CD4-positive, alpha-beta memory T cell (primary cell): ENCODE results near the gene SLC6A16. TPM values are rescaled to one million over a fixed set of nuclear protein-coding genes. Genes with fewer than 3 reads are reported as not detected.

ENCODE experiments used
- CTCF ChIA-PET: fragments of 350-600 bp; sonication (Branson Sonifier 250); formaldehyde crosslinking; loops from one replicate; lab custom pipeline; 2021; ENCODE audit warnings: inconsistent platforms; ENCODE audit not compliant: partially characterized antibody; lab: Charles Lee
- POLR2A ChIA-PET: fragments of 350-600 bp; sonication (Branson Sonifier 250); formaldehyde crosslinking; loops from one replicate; lab custom pipeline; 2021; ENCODE audit not compliant: partially characterized antibody; lab: Charles Lee
- DNase-seq, 5 donors: peaks; one replicate each; pipeline versions ENCODE4 v3.0.0 to v3.0.0-alpha.2; 2020 to 2022; ENCODE audit warnings: mixed read lengths in 1 of 5
- H3K27ac ChIP-seq: one replicate; pipeline ENCODE4 v1.7.0; 2013; ENCODE audit warnings: low read depth, low read length
- H3K27me3 ChIP-seq: 2 replicates; pipeline ENCODE4 v1.7.0; 2013; ENCODE audit warnings: mild to moderate bottlenecking, low read length, moderate library complexity; ENCODE audit not compliant: insufficient read depth
- H3K36me3 ChIP-seq: 2 replicates; pipeline ENCODE4 v1.7.0; 2013; ENCODE audit warnings: mild to moderate bottlenecking, low read length, moderate library complexity; ENCODE audit not compliant: insufficient read depth
- H3K4me1 ChIP-seq: 2 replicates; pipeline ENCODE4 v1.7.0; 2013; ENCODE audit warnings: mild to moderate bottlenecking, low read length, moderate library complexity; ENCODE audit not compliant: insufficient read depth
- H3K4me3 ChIP-seq, 2 donors: one replicate each; pipeline ENCODE4 v1.7.0; 2013; ENCODE audit warnings: low read length in 2 of 2, mild to moderate bottlenecking in 1 of 2
- H3K9me3 ChIP-seq, 2 donors: one replicate each; pipeline ENCODE4 v1.7.0; 2013; ENCODE audit warnings: low read length in 2 of 2, control low read depth in 1 of 2; ENCODE audit not compliant: control insufficient read depth in 1 of 2
- H3K27ac Mint-ChIP-seq, 7 donors: one replicate each; pipeline ENCODE4 v1.8.0; 2020 to 2021; ENCODE audit warnings: mixed read lengths in 7 of 7, mild to moderate bottlenecking in 6 of 7, inconsistent platforms in 3 of 7, moderate library complexity in 3 of 7
- H3K27me3 Mint-ChIP-seq, 2 donors: one replicate each; pipeline ENCODE4 v1.8.0; 2020 to 2021; ENCODE audit warnings: mixed read lengths in 2 of 2
- H3K36me3 Mint-ChIP-seq, 2 donors: one replicate each; pipeline ENCODE4 v1.8.0; 2020 to 2021; ENCODE audit warnings: mixed read lengths in 2 of 2, inconsistent platforms in 1 of 2, mild to moderate bottlenecking in 1 of 2
- H3K4me1 Mint-ChIP-seq, 4 donors: one replicate each; pipeline ENCODE4 v1.8.0; 2020 to 2021; ENCODE audit warnings: mixed read lengths in 4 of 4, mild to moderate bottlenecking in 1 of 4
- H3K4me3 Mint-ChIP-seq, 8 donors: one replicate each; pipeline ENCODE4 v1.8.0; 2020 to 2021; ENCODE audit warnings: mixed read lengths in 8 of 8, mild to moderate bottlenecking in 7 of 8, moderate library complexity in 6 of 8, inconsistent platforms in 3 of 8
- H3K9me3 Mint-ChIP-seq, 8 donors: one replicate each; pipeline ENCODE4 v1.8.0; 2020 to 2021; ENCODE audit warnings: mixed read lengths in 8 of 8, mild to moderate bottlenecking in 5 of 8, inconsistent platforms in 3 of 8, moderate library complexity in 1 of 8
- intact Hi-C: fragments of 100-400 bp; cut with micrococcal nuclease; formaldehyde crosslinking; loops from one replicate; pipeline ENCODE4 v1.15.1; 2023
- polyA plus RNA-seq, 2 donors: library from polyadenylated mRNA; unstranded; fragments of 300-500 nt; fragmentation: Illumina TruSeq; gene quantifications; one replicate each; pipeline ENCODE4 v1.2.3, GENCODE V29; 2021
- total RNA-seq, 2 experiments: library from RNA; stranded (reverse); gene quantifications; one replicate each; pipeline ENCODE4 v1.2.3, GENCODE V29; 2021

SLC6A16 gene
- total and polyA plus RNA-seq, 4 experiments from 2014 or later = 1.1 to 5.1 (median 3.0) TPM

DNA sequence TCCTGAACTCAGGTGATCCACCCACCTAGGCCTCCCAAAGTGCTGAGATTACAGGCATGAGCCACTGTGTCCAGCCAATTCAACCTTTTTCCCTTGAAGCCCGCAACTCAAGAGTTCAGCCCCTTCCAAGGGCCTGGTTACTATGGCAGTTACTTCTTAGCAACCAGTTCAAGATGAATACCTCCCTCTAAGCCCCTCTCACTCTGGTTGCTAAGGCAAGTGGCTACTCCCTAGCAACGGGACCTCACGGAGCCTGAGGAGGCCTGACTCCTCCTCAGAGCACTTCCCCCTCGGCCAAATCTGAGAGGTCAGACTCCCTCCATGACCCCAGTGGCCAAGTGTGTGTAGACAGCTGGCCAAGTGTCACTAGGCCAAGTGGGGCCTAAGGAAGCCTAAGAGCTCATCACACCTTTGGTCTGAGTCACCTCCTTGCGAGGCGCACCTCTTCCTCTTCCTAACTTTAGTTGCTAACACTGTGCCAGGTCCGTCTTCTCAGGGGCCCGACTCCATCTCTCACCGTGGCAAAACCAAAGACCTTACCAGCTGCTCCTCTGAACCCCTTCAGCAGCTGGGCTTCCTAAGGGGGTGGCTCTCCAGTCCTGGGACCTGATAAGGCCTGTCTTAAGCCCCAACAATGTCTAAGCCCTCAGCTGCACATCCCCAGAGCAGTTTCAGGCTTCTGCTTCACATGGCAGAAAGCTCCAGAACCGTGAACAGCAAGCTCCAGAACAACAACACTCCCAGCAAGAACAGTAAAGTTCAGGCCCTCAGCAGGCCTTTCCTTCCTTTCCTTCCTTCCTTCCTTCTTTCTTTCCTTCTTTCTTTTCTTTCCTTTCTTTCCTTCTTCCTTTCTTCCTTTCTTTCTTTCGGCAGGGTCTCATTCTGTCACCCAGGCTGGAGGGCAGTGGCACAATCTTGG lies 19.8 kb upstream of the SLC6A16 start:
- no peaks in the 10 kb centered on the region for H3K27me3 Mint-ChIP-seq
- Histone ChIP-seq H3K9me3 (no peaks in the 10 kb centered on the region), H3K36me3 (no peaks in the 10 kb centered on the region), H3K27ac (no peak overlapping the region), H3K4me3 (no peak overlapping the region), H3K27me3 (no peaks in the 10 kb centered on the region), H3K4me1 (no peaks in the 10 kb centered on the region)
- H3K4me3 Mint-ChIP-seq = no peak overlapping the region
- intact Hi-C loops = no loop called here
- H3K4me1 Mint-ChIP-seq = peaks cover 8 to 13% (median 12%) of the 10 kb centered on the region in 4 donors
- POLR2A ChIA-PET = interaction anchor here (1.1 to 1.2 kb wide), 2 partner anchors 10 to 14 kb away, joined by 4 read pairs; partner anchors contain the start of gene CD37
- CTCF ChIA-PET = interaction anchor here (0.5 to 0.8 kb wide), 3 partner anchors 43 to 350 kb away, joined by 3 to 4 read pairs (median 3); no protein-coding TSS in a partner anchor
- H3K27ac Mint-ChIP-seq = peak overlapping the region in 5 of 7 donors; percentile 48 to 86 (median 77)
- no peak for DNase-seq
- H3K9me3 Mint-ChIP-seq = peaks cover 0 to 2% (median 0%) of the 10 kb centered on the region in 8 donors
- peaks cover 8 to 12% of the 10 kb centered on the region in 2 donors for H3K36me3 Mint-ChIP-seq

DNA sequence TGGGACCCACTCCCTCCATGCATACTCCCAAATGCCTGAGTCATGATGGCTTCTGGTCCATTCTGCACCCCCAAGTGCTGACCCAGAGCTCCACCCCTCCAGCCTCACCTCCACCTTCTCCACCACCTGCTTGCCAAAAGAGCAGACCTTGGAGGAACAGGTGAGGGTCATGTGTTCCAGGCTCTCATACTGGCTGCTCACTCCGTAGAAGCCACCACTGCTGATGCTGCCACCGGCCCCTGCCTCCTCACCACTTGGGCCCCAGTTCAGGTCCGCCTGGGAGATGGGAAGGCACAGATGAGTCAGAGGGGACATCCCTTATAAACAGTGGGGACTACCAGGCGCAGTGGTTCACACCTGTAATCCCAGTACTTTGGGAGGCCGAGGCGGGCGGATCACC lies 18.1 kb upstream of the SLC6A16 start:
- peaks cover 12 to 23% (median 17%) of the 10 kb centered on the region in 4 donors for H3K4me1 Mint-ChIP-seq
- H3K4me3 Mint-ChIP-seq = peak overlapping the region in 1 of 8 donors; percentile 18
- H3K27ac ChIP-seq = no peak overlapping the region
- ChIA-PET CTCF (no interaction called here), POLR2A (no interaction called here)
- intact Hi-C loops = no loop called here
- peaks cover 0 to 2% (median 0%) of the 10 kb centered on the region in 8 donors for H3K9me3 Mint-ChIP-seq
- H3K4me1 ChIP-seq = peaks cover 8% of the 10 kb centered on the region
- H3K36me3 Mint-ChIP-seq = peaks cover 18 to 23% of the 10 kb centered on the region in 2 donors
- H3K4me3 ChIP-seq = no peak overlapping the region
- no peaks in the 10 kb centered on the region for H3K9me3 ChIP-seq
- no peak for DNase-seq
- no peaks in the 10 kb centered on the region for H3K27me3 ChIP-seq
- no peaks in the 10 kb centered on the region for H3K27me3 Mint-ChIP-seq
- H3K27ac Mint-ChIP-seq = peak overlapping the region in 6 of 7 donors; percentile 1 to 57 (median 29)
- no peaks in the 10 kb centered on the region for H3K36me3 ChIP-seq

DNA sequence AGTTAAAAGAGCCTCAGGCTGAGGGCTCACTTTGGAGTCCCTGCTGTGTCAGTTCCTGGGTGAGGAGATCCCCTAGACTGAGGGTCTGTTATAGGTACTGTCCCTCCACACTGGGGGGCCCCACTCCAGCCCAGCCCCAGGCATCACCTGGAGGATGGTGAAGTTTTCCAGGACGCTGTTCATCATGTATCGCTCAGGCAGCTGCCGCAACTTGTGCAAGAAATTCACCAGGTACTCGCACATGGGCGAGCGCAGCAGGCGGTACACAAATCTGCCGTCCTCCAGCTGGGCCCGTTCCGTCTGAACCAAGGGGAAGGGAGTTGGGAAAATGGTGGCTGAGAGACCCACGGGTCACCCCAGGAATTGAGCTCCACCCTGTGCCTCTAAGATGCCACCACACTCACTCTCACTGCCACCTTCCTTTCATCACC lies 17.3 kb upstream of the SLC6A16 start:
- Histone ChIP-seq H3K4me1 (peaks cover 16% of the 10 kb centered on the region), H3K36me3 (peaks cover 7% of the 10 kb centered on the region), H3K27me3 (no peaks in the 10 kb centered on the region), H3K9me3 (no peaks in the 10 kb centered on the region), H3K27ac (no peak overlapping the region), H3K4me3 (no peak overlapping the region)
- DNase-seq = no peak
- Mint-ChIP-seq H3K4me1 (peaks cover 17 to 30% (median 19%) of the 10 kb centered on the region in 4 donors), H3K36me3 (peaks cover 26 to 28% of the 10 kb centered on the region in 2 donors), H3K9me3 (peaks cover 0 to 2% (median 0%) of the 10 kb centered on the region in 8 donors), H3K27ac (peak overlapping the region in 4 of 7 donors; percentile 5 to 57 (median 23)), H3K4me3 (no peak overlapping the region), H3K27me3 (no peaks in the 10 kb centered on the region)
- ChIA-PET CTCF (no interaction called here), POLR2A (interaction anchor here (1.1 kb wide), 1 partner anchor 9 kb away, joined by 3 read pairs; no protein-coding TSS in a partner anchor)
- intact Hi-C loops = no loop called here

DNA sequence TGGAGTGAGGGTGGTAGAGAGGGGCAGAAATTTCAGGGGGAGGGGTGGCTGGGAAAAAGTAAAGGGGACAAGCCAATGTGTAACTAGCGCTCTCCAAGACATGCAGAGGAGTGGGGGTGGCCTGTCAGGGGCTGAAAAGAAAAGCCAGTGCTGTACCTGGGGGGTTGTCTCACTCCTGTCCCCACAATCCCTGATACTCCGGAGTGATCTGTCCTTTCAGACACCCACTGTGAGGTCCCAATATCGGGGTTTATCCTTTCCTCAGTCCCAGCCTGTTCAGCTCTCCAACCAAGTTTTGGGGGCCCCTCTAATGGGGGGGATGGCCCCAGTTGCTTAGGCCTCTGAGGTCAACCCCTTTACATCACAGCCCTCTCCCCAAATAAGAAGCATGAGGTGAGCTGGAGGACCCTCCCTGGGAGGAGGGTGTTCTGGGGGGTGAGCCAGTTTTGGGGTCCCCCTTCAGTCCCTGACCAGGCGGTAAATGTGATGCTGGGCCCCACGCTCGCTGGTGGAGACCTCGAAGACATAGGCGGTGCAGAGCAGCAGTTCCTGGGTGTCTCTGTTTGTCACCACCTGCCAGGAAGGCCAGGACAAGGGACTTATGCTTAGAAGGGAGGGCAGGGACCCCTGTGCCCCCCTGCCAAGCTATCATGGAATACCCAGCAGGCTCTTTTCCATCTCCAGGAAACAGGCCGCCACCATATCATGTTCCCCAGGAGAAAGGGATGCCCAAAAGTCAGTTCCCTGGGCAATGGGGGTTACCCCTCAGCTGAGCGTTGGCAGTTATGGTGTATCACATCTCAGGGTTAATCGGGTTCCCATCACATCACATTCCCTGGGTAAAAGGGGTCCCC lies 16.1 kb upstream of the SLC6A16 start:
- Histone ChIP-seq H3K36me3 (peaks cover 7% of the 10 kb centered on the region), H3K27me3 (no peaks in the 10 kb centered on the region), H3K4me3 (no peak overlapping the region), H3K27ac (no peak overlapping the region), H3K9me3 (no peaks in the 10 kb centered on the region), H3K4me1 (peaks cover 28% of the 10 kb centered on the region)
- peak overlapping the region in 3 of 7 donors; percentile 19 to 61 (median 58) for H3K27ac Mint-ChIP-seq
- H3K4me1 Mint-ChIP-seq = peaks cover 25 to 42% (median 28%) of the 10 kb centered on the region in 4 donors
- ChIA-PET CTCF (no interaction called here), POLR2A (no interaction called here)
- H3K4me3 Mint-ChIP-seq = no peak overlapping the region
- peaks cover 0 to 2% (median 0%) of the 10 kb centered on the region in 8 donors for H3K9me3 Mint-ChIP-seq
- no peaks in the 10 kb centered on the region for H3K27me3 Mint-ChIP-seq
- H3K36me3 Mint-ChIP-seq = peaks cover 30 to 36% of the 10 kb centered on the region in 2 donors
- intact Hi-C loops = no loop called here
- DNase-seq = no peak

DNA sequence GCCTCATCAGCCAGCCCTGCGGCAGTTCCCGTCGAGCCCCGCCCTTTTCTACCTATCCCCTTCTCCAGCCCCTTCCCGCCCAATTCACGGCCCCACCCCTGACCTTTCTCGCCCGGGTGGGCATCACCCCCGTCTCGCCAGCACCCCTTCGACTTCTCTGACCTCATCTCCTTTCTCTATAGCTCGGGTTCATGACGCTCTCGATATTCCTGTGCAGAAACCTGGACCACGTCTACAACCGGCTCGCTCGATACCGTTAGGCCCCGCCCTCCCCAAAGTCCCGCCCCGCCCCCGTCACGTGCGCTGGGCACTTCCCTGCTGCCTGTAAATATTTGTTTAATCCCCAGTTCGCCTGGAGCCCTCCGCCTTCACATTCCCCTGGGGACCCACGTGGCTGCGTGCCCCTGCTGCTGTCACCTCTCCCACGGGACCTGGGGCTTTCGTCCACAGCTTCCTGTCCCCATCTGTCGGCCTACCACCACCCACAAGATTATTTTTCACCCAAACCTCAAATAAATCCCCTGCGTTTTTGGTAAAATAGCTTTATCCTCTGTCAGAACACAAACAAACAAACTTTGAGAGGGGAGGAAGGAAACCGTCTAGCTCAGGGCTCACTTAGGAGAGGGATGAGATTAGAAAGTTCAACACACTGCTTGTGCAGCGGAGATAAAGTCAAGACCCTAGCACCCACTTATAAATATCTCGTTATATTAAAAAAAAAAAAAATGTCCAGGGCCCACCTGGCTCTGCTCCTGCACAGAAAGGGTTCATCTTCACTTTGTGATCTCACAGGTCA lies 15.3 kb upstream of the SLC6A16 start:
- POLR2A ChIA-PET = interaction anchor here (0.6 kb wide), 1 partner anchor 27 kb away, joined by 3 read pairs; no protein-coding TSS in a partner anchor
- DNase-seq = no peak
- Histone ChIP-seq H3K4me3 (no peak overlapping the region), H3K36me3 (peaks cover 7% of the 10 kb centered on the region), H3K4me1 (peaks cover 33% of the 10 kb centered on the region), H3K27ac (no peak overlapping the region), H3K9me3 (no peaks in the 10 kb centered on the region), H3K27me3 (no peaks in the 10 kb centered on the region)
- Mint-ChIP-seq H3K27ac (peak overlapping the region in 6 of 7 donors; percentile 3 to 81 (median 70)), H3K36me3 (peaks cover 33 to 43% of the 10 kb centered on the region in 2 donors), H3K27me3 (no peaks in the 10 kb centered on the region), H3K4me1 (peaks cover 30 to 50% (median 35%) of the 10 kb centered on the region in 4 donors), H3K9me3 (no peaks in the 10 kb centered on the region), H3K4me3 (peak overlapping the region in 1 of 8 donors; percentile 23)
- intact Hi-C loops = no loop called here
- CTCF ChIA-PET = no interaction called here

DNA sequence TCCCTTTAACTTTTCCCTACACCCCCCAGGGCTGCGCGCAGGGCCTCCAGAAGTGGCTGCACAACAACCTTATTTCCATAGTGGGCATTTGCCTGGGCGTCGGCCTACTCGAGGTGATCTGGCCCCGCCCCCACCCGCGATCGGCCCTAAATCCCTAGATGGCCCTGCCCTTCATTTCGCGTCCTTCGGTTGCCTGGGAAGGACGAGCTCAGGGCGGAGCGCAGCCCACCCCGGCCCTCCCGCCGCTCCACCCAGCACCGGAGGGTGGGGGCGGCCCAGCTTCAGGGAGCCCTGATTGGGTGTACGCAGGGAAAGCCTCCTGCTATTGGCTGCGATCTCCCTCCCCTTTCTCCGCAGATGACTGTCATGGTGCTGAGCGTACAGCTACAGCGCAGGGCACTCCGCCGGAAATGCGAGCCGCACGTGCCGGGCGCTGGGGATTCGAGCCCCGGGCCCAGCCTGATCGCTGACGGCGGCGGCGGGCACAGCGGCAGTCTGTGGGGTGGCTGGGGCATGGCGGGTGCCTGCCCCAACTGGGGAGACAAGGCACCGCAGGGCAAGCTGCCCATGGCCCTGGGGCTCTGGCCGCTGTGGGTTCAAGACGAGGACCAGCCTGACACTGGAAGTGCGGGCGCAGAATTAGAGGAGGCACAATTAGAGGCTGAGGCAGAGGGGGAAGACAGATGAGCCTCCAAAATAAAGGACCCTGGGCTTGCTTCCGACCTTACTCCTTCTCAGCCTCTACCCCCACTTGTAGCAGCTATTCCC lies 14.5 kb upstream of the SLC6A16 start:
- H3K4me3 Mint-ChIP-seq = no peak overlapping the region
- peaks cover 7% of the 10 kb centered on the region for H3K36me3 ChIP-seq
- ChIA-PET POLR2A (no interaction called here), CTCF (no interaction called here)
- H3K27ac Mint-ChIP-seq = peak overlapping the region in 2 of 7 donors; percentile 41 to 44
- H3K4me3 ChIP-seq = no peak overlapping the region
- DNase-seq = no peak
- peaks cover 33 to 44% of the 10 kb centered on the region in 2 donors for H3K36me3 Mint-ChIP-seq
- peaks cover 28 to 53% (median 36%) of the 10 kb centered on the region in 4 donors for H3K4me1 Mint-ChIP-seq
- no peaks in the 10 kb centered on the region for H3K9me3 Mint-ChIP-seq
- no peaks in the 10 kb centered on the region for H3K27me3 Mint-ChIP-seq
- no peak overlapping the region for H3K27ac ChIP-seq
- H3K27me3 ChIP-seq = no peaks in the 10 kb centered on the region
- no peaks in the 10 kb centered on the region for H3K9me3 ChIP-seq
- intact Hi-C loops = no loop called here
- peaks cover 40% of the 10 kb centered on the region for H3K4me1 ChIP-seq
